Stimulated activated CD8-positive, alpha-beta memory T cell treated with anti-CD3 and anti-CD28 coated beads, Interleukin-12 subunit alpha, Interleukin-12 subunit beta, amount 100 ng/mL, for 4 hours (primary cell): Measurements from ENCODE around the gene C2orf92.

ENCODE experiments used
- DNase-seq: peaks from one replicate; pipeline ENCODE4 v3.0.0-alpha.2; 2020; ENCODE audit warnings: low read depth

Gene C2orf92

DNA sequence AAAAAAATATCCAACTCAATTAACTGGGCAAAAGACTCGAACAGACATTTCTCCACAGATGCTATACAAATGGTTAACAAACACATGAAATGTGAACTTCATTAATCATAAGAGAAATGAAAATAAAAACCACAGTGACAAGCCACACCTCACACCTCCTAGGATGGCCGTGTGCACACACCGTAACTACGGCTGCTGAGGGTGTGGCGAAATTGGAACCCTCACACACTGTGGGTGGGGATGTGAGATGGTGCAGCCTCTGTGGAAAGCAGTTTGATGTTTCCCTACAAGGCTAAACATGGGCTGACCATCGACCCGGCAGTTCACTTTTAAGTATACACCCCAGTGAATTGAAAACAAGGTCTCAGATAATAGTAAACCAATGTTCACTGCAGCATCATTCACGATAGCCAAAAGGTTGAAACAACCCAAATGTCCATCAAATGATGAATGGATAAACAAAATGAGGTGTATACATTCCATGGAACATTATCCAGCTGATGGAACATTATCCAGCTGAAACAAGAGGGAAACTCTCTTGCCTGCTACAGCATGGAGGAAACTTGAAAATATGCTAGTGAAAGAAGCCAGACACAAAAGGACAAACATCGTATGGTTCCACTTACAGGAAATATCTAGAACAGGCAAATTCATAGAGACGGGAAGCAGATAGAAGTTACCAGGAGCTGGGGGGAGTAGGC is 76.1 kb downstream of the C2orf92 start:
- peak; percentile 39 for DNase-seq

DNA sequence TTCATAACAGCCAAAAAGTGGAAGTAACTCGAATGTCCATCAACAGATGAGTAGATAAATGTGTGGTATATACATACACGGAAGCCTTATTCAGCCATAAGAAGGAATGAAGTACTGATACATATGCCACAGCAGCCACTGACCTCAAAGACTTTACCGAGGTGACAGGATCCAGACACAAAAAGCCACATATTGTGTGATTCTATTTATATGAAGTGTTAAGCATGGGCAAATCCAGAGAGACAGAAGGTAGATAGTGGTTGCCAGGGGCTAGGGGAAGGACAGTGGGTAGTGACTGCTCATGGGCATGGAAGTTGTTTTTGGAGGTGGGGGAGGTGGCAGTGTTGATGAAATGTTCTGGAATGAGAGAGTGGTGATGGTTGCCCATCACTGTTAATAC is 77.8 kb downstream of the C2orf92 start:
- DNase-seq = no peak

DNA sequence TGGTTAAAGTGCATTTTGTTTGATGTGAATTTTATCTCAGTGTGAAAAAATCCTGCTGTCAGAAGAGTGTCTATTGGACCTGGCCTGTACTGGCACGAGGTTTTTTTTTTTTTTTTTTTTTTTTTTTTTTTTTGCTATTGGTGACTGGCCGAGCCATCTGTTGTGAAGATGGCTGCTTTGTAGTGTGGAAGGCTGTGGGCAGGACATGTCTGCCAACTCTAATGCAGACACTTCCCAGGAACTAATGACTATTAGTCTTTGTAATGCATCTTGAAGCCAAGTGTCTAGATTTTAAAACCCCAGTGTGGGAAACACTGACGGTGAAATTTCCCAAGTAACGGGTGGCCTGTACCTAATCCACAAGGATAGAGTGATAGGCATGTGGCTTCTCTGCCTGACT is 78.2 kb downstream of the C2orf92 start:
- no peak for DNase-seq

DNA sequence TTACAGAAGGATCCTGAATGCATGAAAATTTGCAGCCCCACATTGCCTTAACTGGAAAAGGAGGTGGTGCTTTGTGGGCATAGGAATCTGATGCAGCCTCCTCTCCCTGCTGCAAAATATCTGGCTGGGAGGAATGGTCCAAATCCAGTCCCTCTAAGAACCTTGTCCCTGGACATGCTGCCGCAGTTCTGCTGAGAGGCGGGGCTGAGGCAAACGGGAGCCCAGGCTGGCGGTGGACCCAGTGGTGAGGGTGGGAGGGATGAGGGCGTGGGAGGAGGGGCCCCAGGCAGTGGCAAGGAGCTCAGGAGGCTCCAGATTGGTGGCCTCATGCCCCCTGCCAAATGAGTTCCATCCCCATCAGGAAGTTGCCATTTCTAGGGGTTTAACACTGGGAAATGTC is 80.1 kb downstream of the C2orf92 start:
- no peak for DNase-seq

DNA sequence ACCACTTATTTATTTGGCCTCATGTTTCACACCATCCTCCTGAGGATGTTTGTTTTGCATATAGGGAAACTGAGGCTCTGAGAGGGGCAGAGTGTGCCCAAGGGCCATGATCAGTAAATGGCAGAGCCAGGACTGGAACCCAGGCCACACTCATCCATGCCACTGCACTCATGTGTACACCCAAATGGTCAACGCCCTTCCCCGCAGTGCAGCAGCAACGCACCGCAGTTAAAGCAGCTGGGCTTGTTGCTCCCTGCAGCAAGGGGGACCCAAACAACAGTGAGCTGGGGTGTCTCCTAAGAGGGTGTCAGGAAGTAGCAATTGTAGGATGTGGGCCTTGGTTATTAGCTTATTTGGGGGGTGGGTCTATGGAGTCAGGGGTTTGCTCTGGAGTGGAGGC is 80.5 kb downstream of the C2orf92 start:
- DNase-seq = no peak

DNA sequence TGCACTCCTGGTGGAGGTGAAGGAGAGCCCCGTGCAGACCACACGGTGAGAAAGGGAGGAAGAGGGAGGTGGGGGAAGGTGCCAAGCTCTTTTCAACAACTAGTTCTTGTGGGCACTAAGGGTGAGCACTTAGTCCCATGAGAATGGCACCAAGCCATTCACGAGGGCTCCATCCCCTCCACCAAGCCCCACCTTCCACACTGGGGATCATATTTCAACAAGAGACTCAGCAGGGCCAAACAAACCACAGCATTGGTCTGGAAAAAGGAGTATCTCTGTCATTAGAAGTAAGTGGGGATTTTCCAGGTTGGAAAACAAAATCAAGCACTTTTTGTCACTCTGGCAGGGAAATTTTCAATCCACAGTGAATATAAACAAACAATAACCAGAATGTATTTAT is 82.2 kb downstream of the C2orf92 start:
- DNase-seq = no peak
